ENCODE data around the gene PRR14L.

PRR14L gene

GRCh38 chr22:31653944-31654343 lies 96.0 kb downstream of the PRR14L start:
- Histone ChIP-seq H3K9ac (ENCODE audit: low read length) (no peak overlapping the region), H3K4me3 (ENCODE audit: low read length) (no peak overlapping the region), H3K4me1 (ENCODE audit: control insufficient read depth, insufficient read depth, low read length) (peaks cover 17% of the 10 kb centered on the region), H3K27me3 (replicated peaks; ENCODE audit: control insufficient read depth, insufficient read depth, low read length) (no peaks in the 10 kb centered on the region), H3K9me3 (ENCODE audit: control insufficient read depth, low read length) (no peaks in the 10 kb centered on the region), H3K36me3 (ENCODE audit: control insufficient read depth, insufficient read depth, low read length, severe bottlenecking) (peaks cover 4% of the 10 kb centered on the region)
- no peak for DNase-seq (ENCODE audit: low read depth)

GRCh38 chr22:31652911-31653684 lies 96.8 kb downstream of the PRR14L start:
- no peak for DNase-seq (ENCODE audit: low read depth)
- H3K9ac ChIP-seq (ENCODE audit: low read length), result no peak overlapping the region

GRCh38 chr22:31652088-31652487 lies 97.8 kb downstream of the PRR14L start:
- Histone ChIP-seq H3K4me3 (ENCODE audit: low read length) (no peak overlapping the region), H3K36me3 (ENCODE audit: control insufficient read depth, insufficient read depth, low read length, severe bottlenecking) (peaks cover 7% of the 10 kb centered on the region), H3K27me3 (replicated peaks; ENCODE audit: control insufficient read depth, insufficient read depth, low read length) (no peaks in the 10 kb centered on the region), H3K9me3 (ENCODE audit: control insufficient read depth, low read length) (no peaks in the 10 kb centered on the region), H3K9ac (ENCODE audit: low read length) (no peak overlapping the region), H3K4me1 (ENCODE audit: control insufficient read depth, insufficient read depth, low read length) (peaks cover 29% of the 10 kb centered on the region)
- DNase-seq (ENCODE audit: low read depth), result no peak

More at GRCh38 chr22:31652911-31653684, 96.8 kb downstream of the PRR14L start:
- H3K9me3 ChIP-seq (ENCODE audit: control insufficient read depth, low read length), result no peaks in the 10 kb centered on the region
- H3K4me1 ChIP-seq (ENCODE audit: control insufficient read depth, insufficient read depth, low read length), result peaks cover 19% of the 10 kb centered on the region
- H3K4me3 ChIP-seq (ENCODE audit: low read length), result no peak overlapping the region
- H3K36me3 ChIP-seq (ENCODE audit: control insufficient read depth, insufficient read depth, low read length, severe bottlenecking), result peaks cover 7% of the 10 kb centered on the region
- H3K27me3 ChIP-seq (replicated peaks; ENCODE audit: control insufficient read depth, insufficient read depth, low read length), result no peaks in the 10 kb centered on the region

GRCh38 chr22:31651664-31652063 lies 98.3 kb downstream of the PRR14L start:
- DNase-seq (ENCODE audit: low read depth), result no peak
- Histone ChIP-seq H3K9ac (ENCODE audit: low read length) (no peak overlapping the region), H3K4me3 (ENCODE audit: low read length) (no peak overlapping the region)

GRCh38 chr22:31650391-31650790 lies 99.5 kb downstream of the PRR14L start:
- Histone ChIP-seq H3K36me3 (ENCODE audit: control insufficient read depth, insufficient read depth, low read length, severe bottlenecking) (peaks cover 7% of the 10 kb centered on the region), H3K4me3 (ENCODE audit: low read length) (peak overlapping the region; percentile 46)
- DNase-seq (ENCODE audit: low read depth), result peak; percentile 82

More at GRCh38 chr22:31651664-31652063, 98.3 kb downstream of the PRR14L start:
- no peaks in the 10 kb centered on the region for H3K9me3 ChIP-seq (ENCODE audit: control insufficient read depth, low read length)
- H3K36me3 ChIP-seq (ENCODE audit: control insufficient read depth, insufficient read depth, low read length, severe bottlenecking), result peaks cover 7% of the 10 kb centered on the region
- peaks cover 34% of the 10 kb centered on the region for H3K4me1 ChIP-seq (ENCODE audit: control insufficient read depth, insufficient read depth, low read length)
- H3K27me3 ChIP-seq (replicated peaks; ENCODE audit: control insufficient read depth, insufficient read depth, low read length), result no peaks in the 10 kb centered on the region

GRCh38 chr22:31647523-31648320 lies 102.2 kb downstream of the PRR14L start:
- no peak overlapping the region for H3K4me3 ChIP-seq (ENCODE audit: low read length)

More at GRCh38 chr22:31650391-31650790, 99.5 kb downstream of the PRR14L start:
- no peaks in the 10 kb centered on the region for H3K27me3 ChIP-seq (replicated peaks; ENCODE audit: control insufficient read depth, insufficient read depth, low read length)
- H3K9ac ChIP-seq (ENCODE audit: low read length), result no peak overlapping the region
- H3K9me3 ChIP-seq (ENCODE audit: control insufficient read depth, low read length), result no peaks in the 10 kb centered on the region
- H3K4me1 ChIP-seq (ENCODE audit: control insufficient read depth, insufficient read depth, low read length), result peaks cover 43% of the 10 kb centered on the region

GRCh38 chr22:31647066-31647465 lies 102.9 kb downstream of the PRR14L start:
- Histone ChIP-seq H3K36me3 (ENCODE audit: control insufficient read depth, insufficient read depth, low read length, severe bottlenecking) (peaks cover 11% of the 10 kb centered on the region), H3K9me3 (ENCODE audit: control insufficient read depth, low read length) (no peaks in the 10 kb centered on the region), H3K27me3 (replicated peaks; ENCODE audit: control insufficient read depth, insufficient read depth, low read length) (no peaks in the 10 kb centered on the region), H3K4me3 (ENCODE audit: low read length) (no peak overlapping the region), H3K4me1 (ENCODE audit: control insufficient read depth, insufficient read depth, low read length) (peaks cover 43% of the 10 kb centered on the region), H3K9ac (ENCODE audit: low read length) (peak overlapping the region; percentile 41)
- no peak for DNase-seq (ENCODE audit: low read depth)

More at GRCh38 chr22:31647523-31648320, 102.2 kb downstream of the PRR14L start:
- no peaks in the 10 kb centered on the region for H3K27me3 ChIP-seq (replicated peaks; ENCODE audit: control insufficient read depth, insufficient read depth, low read length)
- peaks cover 43% of the 10 kb centered on the region for H3K4me1 ChIP-seq (ENCODE audit: control insufficient read depth, insufficient read depth, low read length)
- H3K36me3 ChIP-seq (ENCODE audit: control insufficient read depth, insufficient read depth, low read length, severe bottlenecking), result peaks cover 11% of the 10 kb centered on the region
- H3K9ac ChIP-seq (ENCODE audit: low read length), result peak overlapping the region; percentile 41
- peak; percentile 56 for DNase-seq (ENCODE audit: low read depth)
- H3K9me3 ChIP-seq (ENCODE audit: control insufficient read depth, low read length), result no peaks in the 10 kb centered on the region

- no peak overlapping the region for H3K4me3 ChIP-seq (ENCODE audit: low read length)
- peaks cover 43% of the 10 kb centered on the region for H3K4me1 ChIP-seq (ENCODE audit: control insufficient read depth, insufficient read depth, low read length)
- peak; percentile 52 for DNase-seq (ENCODE audit: low read depth)
- H3K9ac ChIP-seq (ENCODE audit: low read length), result peak overlapping the region; percentile 41
- H3K36me3 ChIP-seq (ENCODE audit: control insufficient read depth, insufficient read depth, low read length, severe bottlenecking), result peaks cover 11% of the 10 kb centered on the region
- H3K9me3 ChIP-seq (ENCODE audit: control insufficient read depth, low read length), result no peaks in the 10 kb centered on the region
- H3K27me3 ChIP-seq (replicated peaks; ENCODE audit: control insufficient read depth, insufficient read depth, low read length), result no peaks in the 10 kb centered on the region
These were observed 103.5 kb downstream of the PRR14L start for GRCh38 chr22:31646186-31647019.

- Histone ChIP-seq H3K36me3 (ENCODE audit: control insufficient read depth, insufficient read depth, low read length, severe bottlenecking) (no peaks in the 10 kb centered on the region), H3K27me3 (replicated peaks; ENCODE audit: control insufficient read depth, insufficient read depth, low read length) (no peaks in the 10 kb centered on the region), H3K9me3 (ENCODE audit: control insufficient read depth, low read length) (no peaks in the 10 kb centered on the region), H3K4me1 (ENCODE audit: control insufficient read depth, insufficient read depth, low read length) (peaks cover 17% of the 10 kb centered on the region), H3K4me3 (ENCODE audit: low read length) (no peak overlapping the region), H3K9ac (ENCODE audit: low read length) (no peak overlapping the region)
- DNase-seq (ENCODE audit: low read depth), result no peak
These were observed 110.4 kb downstream of the PRR14L start for GRCh38 chr22:31639436-31640039.

GRCh38 chr22:31637891-31638618 lies 111.9 kb downstream of the PRR14L start:
- H3K4me3 ChIP-seq (ENCODE audit: low read length), result peak overlapping the region; percentile 30
- H3K9ac ChIP-seq (ENCODE audit: low read length), result peak overlapping the region; percentile 54
- peaks cover 20% of the 10 kb centered on the region for H3K4me1 ChIP-seq (ENCODE audit: control insufficient read depth, insufficient read depth, low read length)
- H3K36me3 ChIP-seq (ENCODE audit: control insufficient read depth, insufficient read depth, low read length, severe bottlenecking), result no peaks in the 10 kb centered on the region
- no peaks in the 10 kb centered on the region for H3K9me3 ChIP-seq (ENCODE audit: control insufficient read depth, low read length)
- no peaks in the 10 kb centered on the region for H3K27me3 ChIP-seq (replicated peaks; ENCODE audit: control insufficient read depth, insufficient read depth, low read length)
- DNase-seq (ENCODE audit: low read depth), result no peak

Data from adipocyte (in vitro differentiated cells).